OCI-LY1 (cell line): ENCODE results near the gene TRIP13.

Source experiments
- EZH2 ChIP-seq: fragments of 200-600 bp; sonication (generic), shearing (Covaris generic); IDR thresholded peaks from 2 replicates; pipeline ENCODE4 v1.8.0; 2017; ENCODE audit warnings: borderline replicate concordance, mixed run types, mild to moderate bottlenecking, antibody characterized with exemption, low read length, moderate library complexity, mixed read lengths
- TF ChIP-seq, protein P1 (sequence below): fragments of 200-600 bp; sonication (generic), shearing (Covaris generic); IDR thresholded peaks from 2 replicates; pipeline ENCODE4 v1.5.1; 2017; ENCODE audit warnings: mild to moderate bottlenecking, antibody characterized with exemption, low read length, moderate library complexity, mixed read lengths

GRCh38 chr5:858726-859125, 34.0 kb upstream of the TRIP13 start:
- no peak for TF ChIP-seq EZH2
- TF ChIP-seq, protein P1, sequence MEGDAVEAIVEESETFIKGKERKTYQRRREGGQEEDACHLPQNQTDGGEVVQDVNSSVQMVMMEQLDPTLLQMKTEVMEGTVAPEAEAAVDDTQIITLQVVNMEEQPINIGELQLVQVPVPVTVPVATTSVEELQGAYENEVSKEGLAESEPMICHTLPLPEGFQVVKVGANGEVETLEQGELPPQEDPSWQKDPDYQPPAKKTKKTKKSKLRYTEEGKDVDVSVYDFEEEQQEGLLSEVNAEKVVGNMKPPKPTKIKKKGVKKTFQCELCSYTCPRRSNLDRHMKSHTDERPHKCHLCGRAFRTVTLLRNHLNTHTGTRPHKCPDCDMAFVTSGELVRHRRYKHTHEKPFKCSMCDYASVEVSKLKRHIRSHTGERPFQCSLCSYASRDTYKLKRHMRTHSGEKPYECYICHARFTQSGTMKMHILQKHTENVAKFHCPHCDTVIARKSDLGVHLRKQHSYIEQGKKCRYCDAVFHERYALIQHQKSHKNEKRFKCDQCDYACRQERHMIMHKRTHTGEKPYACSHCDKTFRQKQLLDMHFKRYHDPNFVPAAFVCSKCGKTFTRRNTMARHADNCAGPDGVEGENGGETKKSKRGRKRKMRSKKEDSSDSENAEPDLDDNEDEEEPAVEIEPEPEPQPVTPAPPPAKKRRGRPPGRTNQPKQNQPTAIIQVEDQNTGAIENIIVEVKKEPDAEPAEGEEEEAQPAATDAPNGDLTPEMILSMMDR = no peak
